Pancreas (tissue), 10 donors: ENCODE measurements around the gene B4GALT2. TPM values are rescaled to one million over a fixed set of nuclear protein-coding genes. Genes with fewer than 3 reads are reported as not detected.

Experiments
- ATAC-seq, 4 donors: fragments of 200-7000 bp; cut with Tn5 transposase; one replicate each; pipeline versions ENCODE4 v1.8.0 to v1.9.1; 2020; ENCODE audit warnings: mild to moderate bottlenecking in 4 of 4, moderate library complexity in 4 of 4
- DNase-seq, 6 donors: peaks; one replicate each; pipeline ENCODE4 v3.0.0-alpha.2; 2020
- FAIRE-seq: peaks from 2 replicates; lab custom pipeline; 2012; peaks lifted over from hg19 to GRCh38; lab: Jason Lieb, UNC
- H3K27ac ChIP-seq, 4 donors: fragments of 200-600 bp; sonication (generic); 1 replicate in 3 of 4; 2 replicates in 1 of 4; pipeline versions ENCODE4 v1.5.0 to v1.8.0; 2020
- H3K27me3 ChIP-seq, 4 donors: fragments of 200-600 bp; one replicate each; pipeline ENCODE4 v1.8.0; 2021
- H3K36me3 ChIP-seq, 3 donors: fragments of 200-600 bp; sonication (generic) in 1 of 3; one replicate each; pipeline versions ENCODE4 v1.5.0 to v1.8.0; 2020 to 2021
- H3K4me1 ChIP-seq, 3 donors: fragments of 200-600 bp; one replicate each; pipeline ENCODE4 v1.8.0; 2021
- H3K4me3 ChIP-seq, 4 donors: fragments of 200-600 bp; sonication (generic) in 2 of 4; one replicate each; pipeline versions ENCODE4 v1.5.0 to v1.8.0; 2020 to 2021
- H3K9me3 ChIP-seq, 4 donors: fragments of 200-600 bp; one replicate each; pipeline ENCODE4 v1.8.0; 2021
- CTCF ChIP-seq, 4 donors: fragments of 200-600 bp; sonication (generic) in 3 of 4; IDR thresholded peaks; one replicate each; pipeline versions ENCODE4 v1.5.0 to v1.8.0; 2021; ENCODE audit warnings: antibody characterized with exemption in 4 of 4
- WGBS, 2 donors: extraction: QIAGEN DNeasy Blood & Tissue Kit; methylation state at CpG; one replicate each; pipeline ENCODE4 v1.1.7; 2013; 5-methylcytosine and 5-hydroxymethylcytosine counted together
- intact Hi-C, 3 donors: fragments of 100-400 bp; cut with DNase I; formaldehyde crosslinking; loops; one replicate each; pipeline versions ENCODE4 v1.11.1 to v1.14.2; 2022
- polyA plus RNA-seq, 2 donors: library from polyadenylated mRNA; stranded (reverse); fragments of 200-250 nt; gene quantifications; one replicate each; pipeline ENCODE4 v1.2.3, GENCODE V29; 2013
- total RNA-seq, 6 donors: library from RNA; stranded (reverse); fragmentation: NEBNext Ultra II Directional in 4 of 6; extraction: Animal tissue kit (Norgen Biotek cat#: 25700) in 4 of 6; gene quantifications; one replicate each; pipeline versions ENCODE4 v1.2.1 to v1.2.4, GENCODE V29; 2021 to 2023
- donor health status: healthy with polysubstance abuse.
- donor health status: DM: no; HTN: no; CAD: no; lungs with moderate emphysema.
- donor health status: DM: no; HTN: no; CAD: no.
- donor health status: control.
- donor health status: control.
- donor health status: Bipolar disorder and iron deficiency.
- donor health status: DM: yes; HTN: yes; CAD: no.
- donor health status: DM: no; HTN: no; CAD: no.
- donor health status: DM: no; HTN: no; CAD: no.
- donor health status: DM: yes; HTN: yes; CAD: no.

B4GALT2 gene
- total and polyA plus RNA-seq, 8 donors, result 16.7 to 36.7 (median 27.6) TPM

- Histone ChIP-seq H3K9me3 (no peaks in the 10 kb centered on the region), H3K27me3 (no peaks in the 10 kb centered on the region), H3K4me3 (peak overlapping the region; percentile 55 to 81 (median 72)), H3K36me3 (no peaks in the 10 kb centered on the region), H3K27ac (peak overlapping the region; percentile 93 to 100 (median 96)), H3K4me1 (peaks cover 8 to 28% (median 18%) of the 10 kb centered on the region in 3 donors)
- DNase-seq, result peak in 2 of 6 donors; percentile 58 to 66
- 3% methylated on average over 19 to 27 of the region's 27 CpGs for WGBS, 2 donors
- no peak for TF ChIP-seq CTCF (IDR thresholded peaks at IDR 0.05)
- intact Hi-C loops, result no loop called here
- ATAC-seq, result no peak
- no peak for FAIRE-seq
Observed at GRCh38 chr1:43947061-43947873, 31.7 kb upstream of the B4GALT2 start.

GRCh38 chr1:43947874-43948437 lies 31.1 kb upstream of the B4GALT2 start:
- FAIRE-seq, result no peak
- Histone ChIP-seq H3K9me3 (no peaks in the 10 kb centered on the region), H3K4me1 (peaks cover 8 to 28% (median 18%) of the 10 kb centered on the region in 3 donors), H3K36me3 (no peaks in the 10 kb centered on the region), H3K27me3 (no peaks in the 10 kb centered on the region), H3K27ac (no peak overlapping the region), H3K4me3 (peak overlapping the region in 3 of 4 donors; percentile 55 to 78 (median 65))
- 27 to 35% methylated on average over 3 of the region's 3 CpGs for WGBS, 2 donors
- DNase-seq, result no peak
- intact Hi-C loops, result no loop called here
- no peak for ATAC-seq
- no peak for TF ChIP-seq CTCF (IDR thresholded peaks at IDR 0.05)

GRCh38 chr1:43949678-43950077 lies 29.3 kb upstream of the B4GALT2 start:
- FAIRE-seq, result no peak
- H3K4me1 ChIP-seq, result peaks cover 8 to 26% (median 18%) of the 10 kb centered on the region in 3 donors
- 89 to 92% methylated on average over 13 of the region's 13 CpGs for WGBS, 2 donors

GRCh38 chr1:43951021-43951985 lies 27.7 kb upstream of the B4GALT2 start:
- intact Hi-C loops, result no loop called here
- H3K27ac ChIP-seq, result no peak overlapping the region
- H3K4me3 ChIP-seq, result no peak overlapping the region
- no peak for ATAC-seq
- no peak for FAIRE-seq
- H3K9me3 ChIP-seq, result no peaks in the 10 kb centered on the region
- H3K27me3 ChIP-seq, result no peaks in the 10 kb centered on the region
- 84 to 90% methylated on average over 4 of the region's 4 CpGs for WGBS, 2 donors
- DNase-seq, result no peak
- H3K4me1 ChIP-seq, result peaks cover 4 to 15% (median 9%) of the 10 kb centered on the region in 3 donors
- no peaks in the 10 kb centered on the region for H3K36me3 ChIP-seq
- no peak for TF ChIP-seq CTCF (IDR thresholded peaks at IDR 0.05)

More at GRCh38 chr1:43949678-43950077, 29.3 kb upstream of the B4GALT2 start:
- no peak for ATAC-seq
- no peak for TF ChIP-seq CTCF (IDR thresholded peaks at IDR 0.05)
- Histone ChIP-seq H3K27me3 (no peaks in the 10 kb centered on the region), H3K9me3 (no peaks in the 10 kb centered on the region), H3K27ac (no peak overlapping the region), H3K4me3 (no peak overlapping the region), H3K36me3 (no peaks in the 10 kb centered on the region)
- peak in 1 of 6 donors; percentile 40 for DNase-seq
- intact Hi-C loops, result no loop called here
